H1 (cell line): ENCODE results near the gene CACNA1G. TPM values are rescaled to one million over a fixed set of nuclear protein-coding genes. Genes with fewer than 3 reads are reported as not detected.

ENCODE experiments used
- CTCF ChIA-PET: fragments of 300-600 bp; sonication (Branson Sonifier 250); formaldehyde crosslinking; loops from one replicate; lab custom pipeline; 2021; ENCODE audit not compliant: partially characterized antibody; lab: Charles Lee
- POLR2A ChIA-PET: fragments of 300-600 bp; sonication (Branson Sonifier 250); formaldehyde crosslinking; loops from one replicate; lab custom pipeline; 2021; ENCODE audit warnings: inconsistent platforms; ENCODE audit not compliant: partially characterized antibody; lab: Charles Lee
- DNase-seq, 2 experiments: peaks; one replicate each; pipeline versions ENCODE4 v3.0.0 to v3.0.0-alpha.2; 2010 to 2022; ENCODE audit warnings: low spot score in 2 of 2, low read depth in 1 of 2, mixed read lengths in 1 of 2
- FAIRE-seq: peaks from 2 replicates; lab custom pipeline; 2011; peaks lifted over from hg19 to GRCh38; lab: Jason Lieb, UNC
- H2AFZ ChIP-seq: 2 replicates; pipeline ENCODE4 v1.8.1; 2012; ENCODE audit warnings: low read length, inconsistent platforms
- H2AK5ac ChIP-seq: 2 replicates; pipeline ENCODE4 v1.6.1; 2013; ENCODE audit warnings: low read depth, low read length
- H2BK120ac ChIP-seq: replicated peaks from 2 replicates; pipeline ENCODE3; 2013; ENCODE audit warnings: low read depth, low read length, inconsistent platforms
- H2BK12ac ChIP-seq: 2 replicates; pipeline ENCODE4 v1.6.1; 2013; ENCODE audit warnings: low read depth, low read length
- H2BK15ac ChIP-seq: 2 replicates; pipeline ENCODE4 v1.6.1; 2013; ENCODE audit warnings: low read length
- H2BK20ac ChIP-seq: 2 replicates; pipeline ENCODE4 v1.6.1; 2013; ENCODE audit warnings: low read length
- H2BK5ac ChIP-seq: 2 replicates; pipeline ENCODE4 v1.6.1; 2013; ENCODE audit warnings: low read depth, low read length
- H3K14ac ChIP-seq: 2 replicates; pipeline ENCODE4 v1.6.1; 2013; ENCODE audit warnings: inconsistent platforms; ENCODE audit not compliant: insufficient read length
- H3K18ac ChIP-seq: 2 replicates; pipeline ENCODE4 v1.6.1; 2013; ENCODE audit warnings: low read length; ENCODE audit errors: extremely low read depth
- H3K23ac ChIP-seq: 2 replicates; pipeline ENCODE4 v1.6.1; 2013; ENCODE audit warnings: inconsistent platforms; ENCODE audit not compliant: insufficient read length
- H3K23me2 ChIP-seq: 2 replicates; pipeline ENCODE4 v1.6.1; 2013; ENCODE audit warnings: low read depth, low read length
- H3K27ac ChIP-seq: 2 replicates; pipeline ENCODE4 v1.6.1; 2011; ENCODE audit warnings: low read depth, low read length, inconsistent platforms
- H3K27me3 ChIP-seq, 4 experiments: replicated peaks in 1 of 4; 1 replicate in 1 of 4; 2 replicates in 3 of 4; pipeline versions ENCODE4 v1.6.1 to v1.8.1; 2011 to 2013; ENCODE audit warnings: low read length in 3 of 4, mild to moderate bottlenecking in 3 of 4, inconsistent platforms in 2 of 4, mixed read lengths in 2 of 4, moderate library complexity in 1 of 4; ENCODE audit not compliant: control insufficient read depth in 3 of 4, insufficient read depth in 3 of 4; ENCODE audit errors: extremely low read depth in 1 of 4
- H3K36me3 ChIP-seq, 4 experiments: 2 replicates each; pipeline versions ENCODE4 v1.6.1 to v1.8.1; 2011 to 2013; ENCODE audit warnings: mild to moderate bottlenecking in 4 of 4, low read length in 3 of 4, moderate library complexity in 2 of 4, control low read depth in 1 of 4, inconsistent platforms in 1 of 4; ENCODE audit not compliant: insufficient read depth in 4 of 4, control insufficient read depth in 2 of 4
- H3K4ac ChIP-seq: replicated peaks from 2 replicates; pipeline ENCODE3; 2013; ENCODE audit warnings: low read length, low read depth, mixed read lengths, inconsistent platforms; ENCODE audit not compliant: insufficient read length
- H3K4me1 ChIP-seq, 4 experiments: replicated peaks in 1 of 4; 1 replicate in 1 of 4; 2 replicates in 3 of 4; pipeline versions ENCODE4 v1.6.1 to v1.8.1; 2011 to 2013; ENCODE audit warnings: low read length in 3 of 4, inconsistent platforms in 2 of 4, mixed read lengths in 1 of 4; ENCODE audit not compliant: insufficient read depth in 4 of 4, control insufficient read depth in 3 of 4
- H3K4me2 ChIP-seq, 2 experiments: 2 replicates each; pipeline versions ENCODE4 v1.6.1 to v1.8.1; 2011 to 2013; ENCODE audit warnings: low read depth in 2 of 2, low read length in 2 of 2, control low read depth in 1 of 2, inconsistent platforms in 1 of 2, mild to moderate bottlenecking in 1 of 2; ENCODE audit not compliant: insufficient read depth in 1 of 2
- H3K4me3 ChIP-seq, 4 experiments: fragments of 200-600, 300-600 bp in 1 of 4; sonication (generic), shearing (Covaris generic), sonication (Bioruptor Twin) in 1 of 4; 2 replicates each; pipeline versions ENCODE4 v1.5.1 to v1.8.1; 2011 to 2016; ENCODE audit warnings: low read length in 4 of 4, low read depth in 3 of 4, control low read depth in 2 of 4, inconsistent platforms in 2 of 4, mild to moderate bottlenecking in 2 of 4, mixed read lengths in 1 of 4, moderate library complexity in 1 of 4; ENCODE audit not compliant: insufficient read depth in 2 of 4; ENCODE audit errors: extremely low read depth in 1 of 4
- H3K56ac ChIP-seq: replicated peaks from 2 replicates; pipeline ENCODE3; 2013; ENCODE audit warnings: low read depth, mild to moderate bottlenecking, mixed read lengths, low read length, inconsistent platforms; ENCODE audit not compliant: insufficient read length
- H3K79me1 ChIP-seq: 2 replicates; pipeline ENCODE4 v1.6.1; 2013; ENCODE audit warnings: low read depth, low read length, control low read depth
- H3K79me2 ChIP-seq, 2 experiments: 2 replicates each; pipeline versions ENCODE4 v1.6.1 to v1.8.1; 2012 to 2013; ENCODE audit warnings: low read length in 2 of 2, mild to moderate bottlenecking in 2 of 2, inconsistent platforms in 1 of 2; ENCODE audit not compliant: insufficient read depth in 2 of 2, control insufficient read depth in 1 of 2
- H3K9ac ChIP-seq, 4 experiments: replicated peaks in 1 of 4; 1 replicate in 1 of 4; 2 replicates in 3 of 4; pipeline versions ENCODE4 v1.6.1 to v1.8.1; 2011 to 2013; ENCODE audit warnings: low read depth in 3 of 4, low read length in 3 of 4, control low read depth in 2 of 4, mild to moderate bottlenecking in 2 of 4, moderate library complexity in 2 of 4, inconsistent platforms in 1 of 4; ENCODE audit errors: extremely low read depth in 1 of 4
- H3K9me3 ChIP-seq, 2 experiments: 2 replicates each; pipeline versions ENCODE4 v1.6.1 to v1.8.1; 2012 to 2013; ENCODE audit warnings: mild to moderate bottlenecking in 2 of 2, moderate library complexity in 2 of 2, control low read depth in 1 of 2, inconsistent platforms in 1 of 2, low read depth in 1 of 2, low read length in 1 of 2, mixed read lengths in 1 of 2; ENCODE audit not compliant: insufficient read depth in 2 of 2
- H4K20me1 ChIP-seq, 2 experiments: replicated peaks in 1 of 2; 2 replicates each; pipeline versions ENCODE3 to v1.8.1; 2011 to 2013; ENCODE audit warnings: inconsistent platforms in 2 of 2, low read length in 2 of 2, mild to moderate bottlenecking in 1 of 2; ENCODE audit not compliant: insufficient read depth in 2 of 2, control insufficient read depth in 1 of 2
- H4K5ac ChIP-seq: 2 replicates; pipeline ENCODE4 v1.6.1; 2013; ENCODE audit warnings: low read length, low read depth, mixed read lengths, inconsistent platforms; ENCODE audit not compliant: insufficient read length
- H4K8ac ChIP-seq: 2 replicates; pipeline ENCODE4 v1.8.0; 2013; ENCODE audit warnings: mild to moderate bottlenecking, moderate library complexity, low read length, inconsistent platforms; ENCODE audit not compliant: insufficient read depth; ENCODE audit errors: extremely low read depth
- H4K91ac ChIP-seq: replicated peaks from 2 replicates; pipeline ENCODE3; 2013; ENCODE audit warnings: low read length, mixed read lengths, inconsistent platforms; ENCODE audit not compliant: insufficient read length
- GTF2F1 ChIP-seq: IDR thresholded peaks from 2 replicates; pipeline ENCODE4 v1.6.1; 2012; ENCODE audit warnings: low read depth, low read length, improper control_type of control experiment, borderline replicate concordance
- YY1 ChIP-seq: IDR thresholded peaks from 2 replicates; pipeline ENCODE4 v1.6.1; 2011; ENCODE audit warnings: low read depth, mild to moderate bottlenecking, low read length
- WGBS, 2 experiments: shearing (Covaris generic) in 1 of 2; methylation state at CpG; one replicate each; pipeline versions ENCODE4 v1.1.6 to v1.1.7; 2013 to 2015; ENCODE audit warnings: low lambda C conversion rate in 2 of 2, mixed read lengths in 2 of 2, inconsistent platforms in 1 of 2, low coverage in 1 of 2, missing lambda C conversion rate in 1 of 2; ENCODE audit not compliant: insufficient replicate concordance in 2 of 2, insufficient coverage in 1 of 2, insufficient read length in 1 of 2; ENCODE audit errors: extremely low coverage in 1 of 2, missing lambda C conversion rate in 1 of 2; 5-methylcytosine and 5-hydroxymethylcytosine counted together
- polyA plus RNA-seq, 7 experiments: library from polyadenylated mRNA; depleted of rRNA in 3 of 7; stranded (reverse) in 5 of 7; unstranded in 2 of 7; fragments of >200 nt in 5 of 7; fragments of 200-250 nt in 2 of 7; gene quantifications; 1 replicate in 5 of 7; 2 replicates in 1 of 7; 4 replicates in 1 of 7; pipeline versions ENCODE4 v1.2.1 to v1.2.3, GENCODE V29; 2011 to 2013; ENCODE audit warnings: missing spikeins in 2 of 7, mixed read lengths in 2 of 7
- total RNA-seq: library from RNA; stranded (reverse); fragmentation: NEBNext Ultra II Directional; extraction: Animal tissue kit (Norgen Biotek cat#: 25700); gene quantifications from 2 replicates; pipeline ENCODE4 v1.2.1, GENCODE V29; 2021

CACNA1G gene
- total and polyA plus RNA-seq, 2 of the 8 experiments (the other 6 are each of a cell fraction or from before 2014, with no cell fraction given): 2.9 to 4.9 TPM

DNA sequence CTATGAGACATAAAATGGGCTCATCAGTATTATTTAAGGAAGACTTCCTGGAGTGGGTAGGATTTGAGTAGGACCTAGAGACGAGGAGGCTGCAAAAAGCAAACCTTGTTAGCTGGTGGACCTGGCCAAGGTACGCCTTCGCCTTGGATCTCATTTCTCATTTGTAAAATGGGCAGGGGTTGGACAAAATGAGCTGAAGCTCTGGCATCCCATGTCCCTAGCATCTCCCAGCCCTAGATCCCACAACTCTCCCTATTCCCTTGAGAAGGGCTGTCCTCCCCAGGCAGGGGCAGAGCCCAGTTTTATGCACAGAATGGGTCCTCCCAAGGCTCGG lies 13.8 kb upstream of the CACNA1G start:
- POLR2A ChIA-PET: interaction anchor here (1.2 to 2.1 kb wide), 3 partner anchors 11 to 79 kb away, joined by 5 to 10 read pairs (median 5); partner anchors contain the start of gene CACNA1G

More for the DNA sequence above, 13.8 kb upstream of the CACNA1G start:
- TF ChIP-seq YY1 (no peak), GTF2F1 (no peak)
- TF ChIP-seq, all 59 proteins: peak for 0
- Histone ChIP-seq H3K18ac (no peak overlapping the region), H3K14ac (no peak overlapping the region), H3K4me3 (peak overlapping the region in 1 of 4 experiments; percentile 67; a peak in 1 of 8 replicates), H4K91ac (peak overlapping the region; percentile 66), H3K36me3 (no peaks in the 10 kb centered on the region), H2BK20ac (no peak overlapping the region), H2BK15ac (no peak overlapping the region), H2BK120ac (no peak overlapping the region), H3K23me2 (peaks cover 5% of the 10 kb centered on the region; the same call in 1 of the 2 replicates), H3K79me1 (no peaks in the 10 kb centered on the region), H3K4ac (no peak overlapping the region), H3K27ac (no peak overlapping the region), H3K79me2 (no peaks in the 10 kb centered on the region), H3K9ac (no peak overlapping the region), H2AK5ac (no peak overlapping the region), H2AFZ (no peak overlapping the region), H3K23ac (no peak overlapping the region), H4K5ac (no peak overlapping the region), H3K4me2 (peak overlapping the region in 1 of 2 experiments; percentile 21; a peak in 1 of 4 replicates), H2BK12ac (0 out of 2 replicates have a peak overlapping the region, but pooled peaks have one; percentile 60), H3K9me3 (no peaks in the 10 kb centered on the region), H4K20me1 (no peaks in the 10 kb centered on the region), H4K8ac (no peak overlapping the region), H3K56ac (no peak overlapping the region), H3K4me1 (peaks cover 6 to 21% (median 13%) of the 10 kb centered on the region in 4 experiments), H3K27me3 (no peaks in the 10 kb centered on the region), H2BK5ac (peak overlapping the region; percentile 47; the same call in 1 of the 2 replicates)
- WGBS, 2 experiments: 64% methylated on average over 4 of the region's 4 CpGs; no CpG with 5 or more reads in 1 of the 2 experiments
- no peak for DNase-seq
- FAIRE-seq: no peak
- CTCF ChIA-PET: interaction anchor here (0.6 to 12.4 kb wide), 15 partner anchors 24 to 295 kb away, joined by 3 to 404 read pairs (median 3); no protein-coding TSS in a partner anchor
